ENCODE data around the gene MMS19. TPM values are rescaled to one million over a fixed set of nuclear protein-coding genes. Genes with fewer than 3 reads are reported as not detected.
"Not testable (repeated sequence)": the region's sequence is repeated elsewhere in the genome, so short reads cannot be mapped to it uniquely, and the experiment has no call there.

MMS19 gene
- polyA plus RNA-seq, 1 donor = 63.0 TPM

DNA sequence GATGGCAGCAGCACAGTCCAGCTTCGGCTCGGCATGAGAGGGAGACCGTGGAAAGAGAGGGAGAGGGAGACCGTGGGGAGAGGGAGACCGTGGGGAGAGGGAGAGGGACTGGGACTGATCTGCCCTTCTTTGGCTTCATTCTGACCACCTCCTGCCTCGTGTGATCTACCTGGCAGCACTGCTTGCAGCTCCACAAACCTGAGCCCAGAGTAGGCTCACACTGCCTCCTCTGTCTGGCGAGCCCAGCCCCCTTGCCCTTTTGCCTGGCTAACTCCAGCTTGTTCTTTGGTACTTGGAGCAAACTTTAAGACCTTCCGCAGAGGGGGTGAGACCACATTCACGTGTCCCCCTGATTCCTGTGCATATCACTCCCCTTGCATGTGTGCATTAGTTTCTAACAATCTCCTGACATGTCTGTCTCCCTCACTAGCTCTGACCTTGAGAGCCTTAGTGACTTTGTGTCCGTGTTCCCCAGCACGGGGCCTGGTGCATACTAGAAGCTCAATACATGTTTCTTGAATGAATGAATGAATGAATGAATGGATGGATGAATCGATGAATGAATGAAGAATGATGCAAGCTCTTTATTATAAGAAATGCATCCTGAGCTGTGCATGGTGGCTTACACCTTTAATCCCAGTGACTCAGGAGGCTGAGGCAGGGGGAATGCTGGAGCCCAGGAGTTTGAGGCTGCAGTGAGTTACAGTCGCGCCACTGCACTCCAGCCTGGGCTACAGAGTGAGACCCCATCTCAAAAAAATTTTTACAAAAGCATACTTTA, 31.7 kb upstream of the MMS19 start:
- no peak for DNase-seq (ENCODE audit: low read depth)

DNA sequence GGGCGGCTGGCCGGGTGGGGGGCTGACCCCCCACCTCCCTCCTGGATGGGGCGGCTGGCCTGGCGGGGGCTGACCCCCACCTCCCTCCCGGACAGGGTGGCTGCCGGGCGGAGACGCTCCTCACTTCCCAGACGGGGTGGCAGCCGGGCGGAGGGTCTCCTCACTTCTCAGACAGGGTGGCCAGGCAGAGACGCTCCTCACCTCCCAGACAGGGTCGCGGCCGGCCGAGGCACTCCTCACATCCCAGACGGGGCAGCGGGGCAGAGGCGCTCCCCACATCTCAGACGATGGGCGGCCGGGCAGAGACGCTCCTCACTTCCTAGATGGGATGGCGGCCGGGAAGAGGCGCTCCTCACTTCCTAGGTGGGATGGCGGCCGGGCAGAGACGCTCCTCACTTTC, 30.7 kb upstream of the MMS19 start:
- not testable (repeated sequence) for DNase-seq (ENCODE audit: low read depth)

GRCh38 chr10:97525683-97526110, 27.5 kb upstream of the MMS19 start:
- no peak for DNase-seq (ENCODE audit: low read depth)

GRCh38 chr10:97525086-97525485, 26.9 kb upstream of the MMS19 start:
- no peak for DNase-seq (ENCODE audit: low read depth)

DNA sequence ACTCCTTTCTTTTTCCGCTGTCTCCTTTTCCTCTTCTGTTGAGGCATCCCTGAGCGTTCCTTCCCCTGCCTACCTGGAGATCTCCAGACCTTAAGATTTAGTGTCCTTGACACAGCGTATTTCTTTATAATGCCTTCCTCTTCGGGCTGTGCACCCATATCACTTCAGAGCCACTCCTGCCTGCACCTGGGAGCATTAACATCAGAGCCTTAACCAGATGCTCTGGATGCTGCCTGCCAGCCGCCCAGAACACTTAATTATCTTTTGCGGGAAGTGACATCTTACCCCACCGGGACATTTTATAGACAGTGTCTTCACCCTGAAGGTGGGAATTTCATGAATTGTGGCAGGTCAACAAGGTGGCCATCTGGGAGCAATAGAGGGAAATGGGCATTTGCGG, 24.7 kb upstream of the MMS19 start:
- DNase-seq (ENCODE audit: low read depth) = no peak

GRCh38 chr10:97522071-97522470, 23.8 kb upstream of the MMS19 start:
- DNase-seq (ENCODE audit: low read depth) = no peak

DNA sequence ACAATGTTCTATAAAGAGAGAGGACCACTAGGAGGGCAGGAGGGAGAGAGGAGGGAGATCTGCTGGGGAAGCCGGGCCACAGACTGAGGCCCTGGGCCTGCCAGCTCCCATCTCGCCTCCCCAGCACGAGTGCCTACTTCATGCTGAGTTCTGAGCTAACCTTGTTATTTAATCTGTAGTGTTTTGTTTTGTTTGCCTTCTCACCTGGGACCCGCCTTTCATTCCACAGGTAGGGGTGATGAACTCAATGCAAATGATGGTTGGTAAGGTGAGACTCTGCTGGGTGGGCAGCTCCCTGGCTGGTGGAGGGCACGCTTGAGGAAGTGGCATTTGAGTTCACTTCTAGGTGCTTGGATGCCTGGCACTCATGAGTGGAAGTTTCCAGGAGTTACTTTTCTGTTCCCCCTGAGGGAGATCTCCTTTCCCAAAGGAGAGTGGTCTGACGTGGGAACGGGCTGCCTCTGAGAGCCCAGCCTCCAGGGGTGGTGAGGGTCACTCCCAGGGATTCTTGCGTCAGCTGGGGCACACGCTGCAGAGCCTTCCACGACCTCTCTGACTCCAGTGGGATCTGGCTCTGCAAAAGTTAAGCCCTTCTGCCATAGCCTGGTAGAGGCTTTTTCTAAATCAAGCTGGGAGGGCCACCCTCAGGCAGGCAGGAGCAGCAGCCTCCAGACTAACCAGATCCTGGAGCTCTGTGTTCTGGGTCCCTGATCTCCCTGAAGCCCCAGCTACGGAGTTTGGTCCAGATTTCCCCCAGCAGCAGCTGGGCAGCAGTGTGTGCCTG, 22.9 kb upstream of the MMS19 start:
- no peak for DNase-seq (ENCODE audit: low read depth)

DNA sequence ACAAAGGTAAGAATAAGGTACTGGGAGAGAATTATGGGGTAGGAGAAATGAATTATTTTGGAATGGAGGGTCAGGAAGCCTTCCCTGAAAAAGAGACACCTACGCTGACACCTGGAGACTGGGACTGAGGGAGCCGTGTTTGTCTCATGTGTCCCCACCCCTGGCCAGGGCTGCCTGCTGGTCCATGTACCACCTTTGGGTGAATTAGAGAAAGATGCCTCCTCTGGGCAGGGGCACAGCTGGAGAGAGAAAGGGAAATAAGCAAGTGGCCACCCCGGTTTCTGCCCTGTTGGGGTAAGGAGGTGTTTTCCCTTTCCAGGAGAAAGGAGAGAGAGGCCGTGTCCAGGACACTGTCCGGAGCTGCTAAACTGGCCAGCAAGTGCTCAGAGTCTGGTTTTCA, 22.3 kb upstream of the MMS19 start:
- no peak for DNase-seq (ENCODE audit: low read depth)

GRCh38 chr10:97519342-97519741, 21.1 kb upstream of the MMS19 start:
- DNase-seq (ENCODE audit: low read depth) = no peak

DNA sequence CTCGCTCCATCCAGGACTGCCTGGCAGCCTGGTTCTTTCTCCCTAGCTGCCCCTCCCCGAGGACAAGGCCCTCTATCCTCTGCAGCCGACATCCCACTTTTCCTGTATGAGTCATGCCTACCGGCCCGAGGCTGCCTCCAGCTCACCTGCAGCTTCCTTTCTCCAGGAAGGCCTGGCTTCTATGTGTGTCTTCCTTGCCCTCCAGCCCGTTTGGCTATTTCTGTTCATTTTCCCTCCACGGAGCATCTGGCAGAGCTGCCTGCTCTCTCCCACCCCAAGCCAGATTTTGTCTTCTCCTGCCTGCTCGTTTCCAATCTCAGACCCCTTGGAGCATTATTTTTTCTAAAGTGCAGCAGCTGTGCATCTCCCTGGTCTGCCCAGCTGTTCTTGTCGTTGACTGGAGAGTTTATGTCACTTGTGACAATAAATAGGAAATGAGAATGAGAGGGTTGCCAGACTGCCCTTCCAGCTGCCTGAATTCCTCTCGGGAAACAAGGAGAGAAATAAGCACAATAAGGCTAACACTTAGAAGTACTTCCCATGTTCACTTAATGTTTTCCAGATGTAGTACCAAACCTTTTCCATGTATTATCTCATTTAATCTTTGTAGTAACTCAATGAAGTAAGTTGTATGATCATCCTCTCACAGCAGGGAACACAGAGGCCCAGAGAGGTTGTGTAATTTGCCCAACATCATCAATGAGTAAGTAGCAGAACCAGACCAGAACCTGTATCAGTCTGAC, 20.2 kb upstream of the MMS19 start:
- DNase-seq (ENCODE audit: low read depth) = no peak

- DNase-seq (ENCODE audit: low read depth) = no peak
Measured at GRCh38 chr10:97517778-97518300, 19.6 kb upstream of the MMS19 start.

GRCh38 chr10:97517096-97517750, 19.0 kb upstream of the MMS19 start:
- no peak for DNase-seq (ENCODE audit: low read depth)

GRCh38 chr10:97515271-97515978, 17.2 kb upstream of the MMS19 start:
- DNase-seq (ENCODE audit: low read depth) = no peak

DNA sequence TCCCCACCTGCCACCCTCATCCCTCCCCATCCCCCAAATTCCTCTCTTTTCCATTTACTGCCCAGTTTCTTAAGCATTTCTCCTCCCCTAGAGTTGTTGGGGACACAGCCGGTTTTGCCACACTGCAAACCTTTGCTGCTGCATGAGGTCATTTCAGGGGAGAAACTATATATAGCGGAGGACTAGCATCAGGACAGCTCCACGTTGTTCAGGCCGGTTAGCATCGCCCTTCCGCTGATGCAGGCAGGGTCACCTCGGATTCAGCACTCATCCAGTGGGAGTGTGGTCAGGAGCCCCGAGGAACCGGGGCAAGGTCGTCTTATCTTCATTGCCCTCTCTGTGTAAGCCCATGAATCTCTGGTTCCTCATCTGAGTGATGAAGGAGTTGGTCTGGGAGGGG, 16.1 kb upstream of the MMS19 start:
- no peak for DNase-seq (ENCODE audit: low read depth)

DNA sequence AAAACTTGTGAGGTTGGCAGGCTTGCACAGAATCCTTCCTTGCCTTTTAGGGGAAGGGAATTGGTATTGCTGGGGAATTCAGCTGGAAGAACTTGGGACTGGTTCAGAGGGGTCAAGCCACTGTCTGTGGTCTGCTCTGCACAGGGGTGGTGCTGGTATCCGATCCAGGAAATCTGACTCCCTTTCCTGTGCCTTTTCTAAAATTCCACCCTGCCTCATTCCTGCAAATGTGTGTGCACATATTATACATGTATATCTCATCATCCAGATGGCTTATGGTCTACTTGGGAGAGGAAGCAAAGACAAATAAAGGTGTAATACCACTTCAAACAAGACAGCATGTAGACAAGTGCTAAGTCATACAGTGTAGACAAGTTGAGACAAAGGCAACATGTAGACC, 14.8 kb upstream of the MMS19 start:
- DNase-seq (ENCODE audit: low read depth) = no peak

- DNase-seq (ENCODE audit: low read depth) = no peak
Measured at GRCh38 chr10:97511711-97512440, 13.7 kb upstream of the MMS19 start.

GRCh38 chr10:97510686-97511085, 12.5 kb upstream of the MMS19 start:
- no peak for DNase-seq (ENCODE audit: low read depth)

DNA sequence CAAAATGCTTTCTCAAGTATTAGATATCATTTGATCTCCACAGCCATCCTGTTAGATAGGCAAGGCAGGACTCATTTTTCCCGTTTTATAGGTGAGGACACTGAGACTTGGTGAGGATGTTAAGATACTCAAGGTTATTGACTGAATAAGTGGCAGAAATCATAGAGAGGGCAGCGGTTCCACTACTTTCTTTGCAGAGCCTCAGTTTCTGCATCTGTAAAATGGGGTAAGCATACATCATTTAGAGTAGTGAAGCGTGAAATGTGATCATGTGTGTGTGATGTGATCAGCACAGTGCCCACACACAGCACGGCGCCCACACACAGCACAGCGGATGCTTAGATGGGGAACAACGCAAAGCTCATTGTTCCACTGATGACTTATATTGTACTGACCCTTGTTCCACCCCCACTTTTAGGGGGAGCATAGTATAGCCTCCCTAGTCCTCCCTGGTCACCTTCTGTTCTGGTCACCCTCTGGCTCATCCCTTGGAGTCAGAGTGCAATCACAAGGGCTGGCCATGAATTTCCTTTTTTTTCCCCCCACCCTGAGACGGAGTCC, 11.0 kb upstream of the MMS19 start:
- no peak for DNase-seq (ENCODE audit: low read depth)

- DNase-seq (ENCODE audit: low read depth) = no peak
Measured at GRCh38 chr10:97508342-97508741, 10.1 kb upstream of the MMS19 start.
